Eye (tissue), 1 donor: Measurements from ENCODE around the gene ST3GAL6.

ENCODE experiments used
- DNase-seq: peaks from one replicate; pipeline ENCODE4 v3.0.0-alpha.2; 2015

The ST3GAL6 gene

GRCh38 chr3:98763076-98763475, at the start of gene ST3GAL6:
Gene ST3GAL6, plus strand, starts transcription at chr3:98763340. Its CDS starts 5,101 bp downstream, at chr3:98768441.
- DNase-seq: no peak

- no peak for DNase-seq
Observed at GRCh38 chr3:98713984-98714383, 49.2 kb upstream of the ST3GAL6 start.

GRCh38 chr3:98717584-98717983, 45.6 kb upstream of the ST3GAL6 start:
- DNase-seq: no peak

- DNase-seq: no peak
Observed at GRCh38 chr3:98718730-98719129, 44.4 kb upstream of the ST3GAL6 start.

GRCh38 chr3:98721776-98722175, 41.4 kb upstream of the ST3GAL6 start:
- no peak for DNase-seq

- no peak for DNase-seq
Observed at GRCh38 chr3:98722389-98722788, 40.8 kb upstream of the ST3GAL6 start.

GRCh38 chr3:98725352-98725751, 37.8 kb upstream of the ST3GAL6 start:
- DNase-seq: no peak

- DNase-seq: no peak
Observed at GRCh38 chr3:98726084-98726483, 37.1 kb upstream of the ST3GAL6 start.

GRCh38 chr3:98727638-98728037, 35.5 kb upstream of the ST3GAL6 start:
- no peak for DNase-seq

- no peak for DNase-seq
Observed at GRCh38 chr3:98728672-98729071, 34.5 kb upstream of the ST3GAL6 start.

GRCh38 chr3:98730338-98730737, 32.8 kb upstream of the ST3GAL6 start:
- no peak for DNase-seq

- DNase-seq: no peak
Observed at GRCh38 chr3:98730886-98731537, 32.1 kb upstream of the ST3GAL6 start.

- DNase-seq: no peak
Observed at GRCh38 chr3:98731720-98732285, 31.3 kb upstream of the ST3GAL6 start.

- peak; percentile 84 for DNase-seq
Observed at GRCh38 chr3:98732286-98733052, 30.7 kb upstream of the ST3GAL6 start.

- peak; percentile 86 for DNase-seq
Observed at GRCh38 chr3:98733053-98733811, 29.9 kb upstream of the ST3GAL6 start.

GRCh38 chr3:98733812-98734281, 29.3 kb upstream of the ST3GAL6 start:
- peak; percentile 63 for DNase-seq

- no peak for DNase-seq
Observed at GRCh38 chr3:98734306-98734705, 28.8 kb upstream of the ST3GAL6 start.

GRCh38 chr3:98734735-98735134, 28.4 kb upstream of the ST3GAL6 start:
- DNase-seq: no peak

- DNase-seq: no peak
Observed at GRCh38 chr3:98735296-98735695, 27.8 kb upstream of the ST3GAL6 start.

- DNase-seq: no peak
Observed at GRCh38 chr3:98735761-98736269, 27.3 kb upstream of the ST3GAL6 start.

GRCh38 chr3:98737301-98737700, 25.8 kb upstream of the ST3GAL6 start:
- DNase-seq: no peak

GRCh38 chr3:98739266-98739665, 23.9 kb upstream of the ST3GAL6 start:
- DNase-seq: no peak

- DNase-seq: no peak
Observed at GRCh38 chr3:98740324-98740723, 22.8 kb upstream of the ST3GAL6 start.
